GM21381 (cell line): Measurements from ENCODE around the gene ROCK2.
"Not testable (repeated sequence)": the region's sequence is repeated elsewhere in the genome, so short reads cannot be mapped to it uniquely, and the experiment has no call there.

ENCODE experiments used
- ATAC-seq: cut with Tn5 transposase; IDR thresholded peaks from one replicate; pipeline ENCODE4 v1.9.1; 2021; ENCODE audit warnings: mild to moderate bottlenecking, moderate library complexity; ENCODE audit not compliant: unreplicated experiment

The ROCK2 gene

DNA sequence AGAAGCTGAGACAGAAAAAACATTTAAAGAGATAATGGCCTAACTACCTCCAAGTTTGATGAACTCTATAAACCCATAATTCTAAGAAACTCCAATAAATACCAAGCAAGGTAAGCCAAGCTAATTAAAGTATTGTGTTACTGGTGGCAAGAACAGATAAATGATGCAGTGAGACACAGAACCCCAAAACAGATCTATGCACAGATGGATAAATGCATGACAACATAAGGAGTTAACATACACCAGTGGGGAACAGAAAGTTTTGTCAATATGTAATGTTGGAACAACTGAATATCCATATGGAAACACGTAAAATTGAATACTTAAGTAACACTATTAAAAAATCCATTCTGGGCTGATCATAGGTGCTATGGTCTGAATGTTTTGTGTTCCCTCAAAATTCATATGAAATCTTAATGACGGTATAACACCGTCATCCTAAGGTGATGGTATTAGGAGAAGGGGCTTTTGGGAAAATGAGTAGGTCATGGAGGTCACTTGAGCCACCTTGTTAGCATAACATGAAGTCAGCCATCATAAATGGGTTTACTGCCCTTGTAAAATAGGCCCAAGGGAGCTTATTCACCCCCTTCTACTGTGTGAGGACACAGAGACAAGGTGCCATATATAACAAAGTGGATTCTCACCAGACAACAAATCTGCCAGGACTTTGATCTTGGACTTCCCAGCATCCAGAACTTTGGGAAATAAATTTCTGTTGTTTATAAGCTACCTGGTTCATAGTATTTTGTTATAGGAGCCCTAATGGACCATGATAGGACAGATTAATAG is 102.8 kb downstream of the ROCK2 start:
- no peak for ATAC-seq

DNA sequence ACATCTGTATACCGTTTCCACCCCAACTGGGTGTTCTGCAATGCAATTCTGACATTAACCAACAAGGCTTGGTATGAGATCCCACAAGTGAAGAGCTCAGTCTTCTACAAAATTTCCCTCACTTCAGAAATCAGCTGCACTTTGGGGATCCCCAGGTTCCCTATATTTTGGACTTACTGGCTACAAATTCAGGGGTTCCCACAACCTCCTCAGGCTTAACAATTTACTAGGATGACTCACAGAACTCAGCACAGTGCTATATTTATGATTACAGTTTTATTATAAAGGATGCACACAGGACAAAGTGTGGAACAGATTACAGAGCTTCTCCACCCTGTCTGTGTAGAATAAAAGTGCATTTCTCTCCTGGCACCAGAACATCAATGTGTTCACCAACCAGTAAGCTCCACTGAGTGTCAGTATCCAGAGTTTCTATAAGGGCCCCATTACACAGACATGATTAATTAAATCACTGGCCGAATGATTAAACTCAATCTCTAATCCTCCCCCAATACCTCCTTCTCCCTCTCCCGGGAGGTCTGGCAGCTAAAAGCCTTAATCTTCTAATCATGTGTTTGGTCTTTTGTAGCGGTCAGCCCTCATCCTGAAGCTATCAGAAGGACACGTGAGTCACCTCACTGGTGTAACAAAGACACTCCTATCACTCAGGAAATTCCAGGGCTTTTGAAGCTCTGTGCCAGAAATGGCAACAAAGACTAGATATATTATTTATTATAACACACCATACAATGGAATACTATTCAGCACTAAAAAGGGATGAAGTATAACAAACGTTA is 104.6 kb downstream of the ROCK2 start:
- ATAC-seq: no peak

DNA sequence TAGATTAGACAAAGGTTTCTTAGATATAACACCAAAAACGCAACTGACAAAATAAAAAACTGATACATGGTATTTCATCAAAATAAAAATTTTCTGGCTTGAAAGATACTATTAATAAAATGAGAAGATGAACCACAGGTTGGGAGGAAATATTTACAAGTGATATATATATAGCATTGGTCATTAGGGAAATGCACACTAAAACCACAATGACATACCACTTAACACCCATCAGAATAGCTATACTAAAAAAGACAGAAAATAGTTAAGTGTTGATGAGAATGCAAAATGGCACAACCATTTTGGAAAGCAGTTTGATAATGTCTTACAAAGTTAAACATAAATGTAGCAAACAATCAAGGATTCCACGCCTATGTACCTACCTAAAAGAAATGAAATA is 105.3 kb downstream of the ROCK2 start:
- no peak for ATAC-seq

DNA sequence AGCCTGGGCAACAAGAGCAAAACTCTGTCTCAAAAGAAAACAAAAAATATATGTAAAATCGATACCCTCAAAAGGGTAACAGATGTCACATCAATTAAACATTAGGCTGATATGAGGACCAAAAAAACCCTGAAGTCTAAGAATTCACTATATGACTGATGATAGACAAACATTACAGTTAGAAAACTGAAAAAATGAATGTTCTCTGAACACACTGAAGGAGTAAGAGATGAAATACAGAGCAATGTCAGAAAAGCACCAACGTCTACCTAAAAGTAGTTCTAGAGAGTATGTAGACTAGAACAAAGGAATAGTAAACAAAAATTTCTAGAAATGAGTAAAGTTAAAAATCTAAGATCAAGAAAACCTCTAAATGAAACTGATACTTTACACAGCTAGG is 107.3 kb downstream of the ROCK2 start:
- no peak for ATAC-seq

DNA sequence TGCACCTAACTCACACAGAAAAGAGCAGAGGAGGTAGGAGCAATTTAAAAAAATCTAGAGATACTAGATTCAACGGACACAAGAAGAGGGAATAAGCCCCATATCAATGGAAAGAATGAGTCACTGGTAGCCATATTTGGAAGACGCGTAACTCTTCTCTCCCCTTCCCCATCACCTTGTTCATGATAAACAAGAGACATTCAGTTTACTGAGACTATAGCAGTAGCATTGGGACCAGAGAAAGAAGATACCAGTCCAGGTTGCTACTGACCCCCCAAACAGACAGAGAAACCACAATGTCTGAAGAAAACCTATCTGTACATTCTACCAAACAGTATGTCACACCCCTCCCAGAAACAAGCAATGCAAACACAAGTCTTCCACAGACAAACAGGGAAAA is 108.1 kb downstream of the ROCK2 start:
- no peak for ATAC-seq

DNA sequence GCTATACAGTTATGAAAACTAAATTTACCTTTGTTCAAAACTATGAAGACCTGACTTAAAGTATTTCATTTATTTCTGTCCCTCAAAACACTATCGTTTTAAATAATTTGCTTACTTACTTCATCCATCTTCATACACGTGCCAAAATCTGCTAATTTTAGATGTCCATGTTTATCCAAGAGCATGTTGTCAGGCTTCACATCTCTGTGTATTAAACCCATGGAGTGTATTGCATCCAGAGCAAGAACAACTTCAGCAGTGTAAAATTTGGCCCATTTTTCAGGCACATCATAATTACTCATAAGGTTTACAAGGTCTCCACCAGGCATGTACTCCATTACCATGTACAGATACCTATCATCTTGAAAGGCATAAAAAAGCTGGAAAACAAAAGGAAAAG is 108.9 kb downstream of the ROCK2 start:
- ATAC-seq: no peak

DNA sequence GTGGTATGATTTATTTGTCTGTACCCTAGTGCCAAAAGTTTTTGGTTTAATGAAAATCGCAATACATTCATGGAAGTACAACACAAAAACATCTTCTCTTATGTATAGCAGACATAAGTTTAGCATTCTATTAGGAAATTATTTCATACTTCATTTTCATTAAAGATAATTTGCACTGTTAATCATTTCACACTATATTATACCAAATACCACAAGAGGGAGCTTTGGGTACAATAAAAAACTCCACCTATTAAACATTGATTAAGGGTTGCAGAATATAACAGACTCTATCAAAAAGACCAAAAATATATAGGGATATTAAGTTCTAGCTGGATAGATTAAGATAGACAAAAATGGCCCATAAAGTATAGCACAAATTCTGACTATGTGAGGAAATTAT is 110.1 kb downstream of the ROCK2 start:
- ATAC-seq: no peak

DNA sequence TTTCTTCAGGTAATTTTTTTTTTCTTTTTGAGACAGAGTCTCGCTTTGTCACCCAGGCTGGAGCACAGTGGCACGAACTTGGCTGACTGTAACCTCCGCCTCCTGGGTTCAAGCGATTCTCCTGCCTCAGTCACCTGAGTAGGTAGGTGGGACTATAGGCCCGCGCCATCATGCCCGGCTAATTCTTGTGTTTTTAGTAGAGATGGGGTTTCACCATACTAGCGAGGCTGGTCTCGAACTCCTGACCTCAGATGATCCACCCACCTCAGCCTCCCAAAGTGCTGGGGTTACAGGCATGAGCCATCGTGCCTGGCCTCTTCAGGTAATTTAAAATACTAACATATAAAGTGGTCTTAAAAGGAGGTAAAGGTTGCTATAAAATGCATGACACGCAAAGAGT is 113.2 kb downstream of the ROCK2 start:
- not testable (repeated sequence) for ATAC-seq

DNA sequence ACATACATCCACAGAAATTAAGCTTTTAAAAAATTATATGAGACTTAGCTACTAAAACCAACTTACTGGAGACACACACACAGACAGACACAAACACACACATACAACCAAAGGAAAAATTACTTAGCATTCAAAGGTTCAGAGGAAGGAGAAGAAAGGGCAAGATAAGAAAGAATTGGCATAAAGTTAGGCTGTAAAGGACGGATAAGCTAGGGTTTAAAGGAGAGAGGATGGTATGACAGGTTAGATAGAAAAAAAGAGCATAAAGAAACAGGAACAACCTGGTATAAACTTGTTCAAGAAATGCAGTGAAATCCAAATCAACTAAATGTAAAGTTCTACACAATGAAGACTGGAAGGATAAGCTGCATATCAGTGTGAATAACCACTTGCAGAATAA is 115.7 kb downstream of the ROCK2 start:
- no peak for ATAC-seq

DNA sequence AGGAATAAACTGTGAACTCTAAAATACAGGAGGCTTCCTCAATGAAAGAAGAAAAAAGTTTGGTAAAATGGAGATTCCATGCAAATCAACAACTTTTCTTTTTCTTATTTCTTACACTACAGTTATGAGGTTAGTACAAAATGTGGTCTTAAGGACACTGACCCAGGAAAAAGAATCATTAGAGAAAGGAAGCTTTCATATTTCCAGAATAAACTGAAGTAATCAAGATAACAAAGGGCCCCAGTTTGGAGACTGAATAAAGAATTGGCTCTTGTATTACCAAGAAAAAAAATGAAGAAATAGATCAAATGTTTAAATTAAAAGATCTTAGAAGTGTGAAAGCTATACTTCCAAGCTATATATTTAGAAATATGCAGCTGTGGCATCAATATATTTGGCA is 116.8 kb downstream of the ROCK2 start:
- no peak for ATAC-seq

DNA sequence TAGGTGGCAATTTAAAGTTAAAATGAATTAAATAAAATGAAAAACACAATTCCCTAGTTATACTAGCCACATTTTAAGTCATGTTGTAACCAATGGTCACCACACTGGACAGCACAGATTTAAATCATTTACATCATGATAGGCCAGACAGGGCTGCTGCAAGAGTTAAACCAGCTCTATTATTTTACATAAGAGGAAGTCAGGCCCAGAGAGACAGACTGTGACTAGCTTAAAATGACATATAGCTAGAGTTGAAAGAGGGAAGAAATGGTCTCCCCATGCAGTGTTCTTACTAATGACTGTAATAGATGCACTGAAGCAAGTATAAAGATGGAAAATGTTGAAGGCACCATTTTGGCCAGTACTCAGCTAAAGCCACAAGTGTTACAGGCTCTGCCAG is 119.5 kb downstream of the ROCK2 start:
- no peak for ATAC-seq

DNA sequence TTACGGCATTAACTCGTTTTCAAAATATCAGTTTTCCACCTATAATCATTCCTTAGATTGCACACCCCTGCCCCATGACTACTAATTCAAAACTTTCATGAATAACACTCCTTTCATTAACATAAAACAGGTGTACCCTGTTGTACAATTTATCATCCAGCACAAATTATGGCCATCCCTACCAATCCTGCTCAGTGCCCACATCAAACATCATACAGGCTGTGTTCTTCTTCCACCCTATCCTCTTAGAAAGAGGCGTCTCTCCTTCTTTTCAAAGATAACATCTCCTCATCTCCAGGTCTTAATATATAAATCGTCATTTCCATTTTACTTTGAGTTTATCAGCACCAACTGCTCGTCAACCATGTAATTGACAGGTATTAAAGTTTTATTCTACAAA is 121.6 kb downstream of the ROCK2 start:
- ATAC-seq: no peak

DNA sequence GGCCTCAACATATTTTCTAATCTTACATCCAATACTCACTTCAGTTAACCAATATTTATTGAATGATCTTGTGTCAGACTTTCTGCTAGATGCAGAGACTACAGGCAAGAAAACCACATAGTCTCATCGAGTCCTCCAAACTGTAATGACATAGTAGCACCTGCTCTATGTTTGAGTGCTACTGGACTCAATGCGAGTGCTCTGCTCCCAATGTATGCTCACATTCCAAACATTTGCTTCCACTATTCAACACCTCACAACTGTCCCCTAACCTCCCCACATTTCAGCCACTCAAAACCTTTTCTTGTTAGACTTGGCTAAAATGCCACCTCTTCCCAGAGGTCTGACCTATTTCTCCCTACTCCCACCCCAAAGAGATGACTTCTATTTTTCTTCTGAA is 124.0 kb downstream of the ROCK2 start:
- no peak for ATAC-seq

DNA sequence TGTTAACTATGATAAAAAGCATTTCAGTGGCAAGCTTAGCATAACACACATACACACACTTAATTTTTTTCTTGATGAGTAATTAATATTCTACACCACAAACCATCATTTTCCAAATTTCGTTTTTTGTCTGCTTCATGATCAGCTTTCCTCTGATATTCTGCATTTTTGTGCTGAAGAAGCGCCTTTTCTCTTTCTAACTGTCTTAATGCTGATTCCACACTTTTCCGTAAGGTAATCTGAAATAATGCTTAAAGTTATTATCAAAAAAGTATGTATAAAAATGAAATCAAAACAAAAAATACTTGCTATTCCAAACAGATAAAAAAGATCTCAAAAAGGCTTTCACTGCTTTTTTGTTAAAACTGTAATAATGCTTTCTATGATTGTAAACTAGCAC is 129.0 kb downstream of the ROCK2 start:
- ATAC-seq: no peak

DNA sequence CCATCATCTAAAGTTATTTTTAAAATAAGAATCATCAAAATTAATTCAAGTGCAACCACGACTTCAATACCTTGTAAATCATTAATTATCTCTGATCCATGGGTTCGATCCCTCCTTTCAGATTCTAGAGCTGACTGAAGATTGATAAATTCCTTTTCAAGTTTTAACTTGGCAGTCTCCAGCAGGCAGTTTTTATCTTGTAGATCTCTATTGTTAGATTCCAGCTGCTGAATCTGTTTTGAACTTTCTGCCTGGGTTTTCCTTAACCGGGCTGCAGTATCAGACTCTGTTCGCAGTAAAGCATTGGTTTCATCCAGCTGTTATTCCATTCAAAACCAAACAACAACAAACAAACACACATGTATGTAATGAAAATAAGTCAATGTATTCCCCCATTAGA is 129.7 kb downstream of the ROCK2 start:
- ATAC-seq: no peak

DNA sequence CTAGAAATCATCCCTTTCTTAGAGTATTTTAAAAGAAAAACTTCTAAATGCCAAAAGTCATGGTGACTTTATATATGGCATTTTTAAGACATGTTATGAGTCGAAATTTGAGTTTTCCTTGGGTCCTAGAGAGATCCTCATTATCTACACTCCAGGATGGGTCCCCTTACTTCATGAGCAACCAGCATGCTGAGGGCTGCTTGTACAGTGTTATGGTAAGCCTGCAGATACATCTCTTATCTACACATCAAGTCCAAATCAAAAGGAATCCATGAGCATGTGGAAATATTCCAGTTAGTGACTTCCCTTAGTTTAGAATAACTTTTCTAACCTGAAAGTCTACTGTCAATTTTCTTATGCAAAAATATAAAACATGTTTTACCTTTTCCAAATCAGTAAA is 130.5 kb downstream of the ROCK2 start:
- no peak for ATAC-seq

DNA sequence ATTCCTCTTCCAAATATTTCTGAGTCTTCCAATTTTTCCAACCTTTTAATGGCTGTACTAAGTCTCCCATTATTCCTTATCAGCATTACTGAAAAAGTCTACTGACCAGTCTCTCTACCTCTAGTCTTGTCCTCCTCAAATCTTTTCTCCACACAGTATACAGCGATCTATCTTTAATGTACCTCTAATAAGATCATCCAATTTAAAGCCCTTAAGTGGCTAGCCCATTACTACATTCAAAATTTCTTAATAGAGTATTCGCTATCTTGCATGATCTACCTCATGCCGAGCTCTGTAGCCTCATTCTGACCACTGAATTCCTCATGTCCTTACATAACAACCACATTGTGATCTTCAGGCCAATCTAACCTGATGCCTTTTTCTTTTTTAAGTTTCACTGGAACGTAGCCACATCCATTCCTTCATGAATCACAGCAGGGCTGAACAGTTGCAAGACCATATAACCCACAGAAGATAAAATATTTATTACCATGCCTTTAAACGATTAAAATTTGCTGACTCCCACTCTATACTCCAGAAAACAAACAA is 131.3 kb downstream of the ROCK2 start:
- ATAC-seq: no peak

DNA sequence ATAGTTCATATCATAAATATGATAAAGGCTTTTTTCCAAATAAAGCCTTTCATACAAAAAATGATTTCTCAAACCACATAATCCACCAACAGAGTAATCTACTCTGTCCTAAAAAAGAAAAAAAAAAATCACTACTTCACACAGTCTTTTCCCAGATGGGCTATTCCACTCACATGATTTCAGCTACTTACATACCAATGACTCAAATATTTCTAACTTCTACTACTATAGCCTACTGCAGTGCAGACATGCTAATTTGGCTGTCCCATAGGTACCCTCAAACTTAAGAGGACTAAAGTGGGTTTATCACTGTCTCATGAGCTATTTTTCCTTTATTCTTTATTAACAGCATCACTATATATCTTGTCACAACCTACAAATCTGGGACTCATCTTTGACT is 131.8 kb downstream of the ROCK2 start:
- no peak for ATAC-seq

DNA sequence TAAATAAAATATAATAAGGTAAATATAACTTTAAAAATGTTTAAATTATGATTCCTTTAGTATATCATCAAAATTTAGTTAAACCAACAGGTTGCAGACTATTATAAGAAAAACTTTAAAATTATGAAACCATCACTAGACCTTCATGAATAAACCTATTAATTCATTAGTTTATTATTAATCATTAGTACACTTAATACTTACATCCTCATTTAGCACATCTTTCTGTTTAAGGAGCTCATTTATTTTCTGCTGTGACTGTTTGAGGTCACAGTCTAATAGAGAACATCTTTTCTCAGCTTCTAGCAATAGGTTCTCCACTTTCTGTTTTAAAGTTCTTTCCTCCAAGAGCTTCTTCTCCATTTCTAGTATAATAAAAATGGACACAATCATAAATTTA is 136.4 kb downstream of the ROCK2 start:
- ATAC-seq: no peak

DNA sequence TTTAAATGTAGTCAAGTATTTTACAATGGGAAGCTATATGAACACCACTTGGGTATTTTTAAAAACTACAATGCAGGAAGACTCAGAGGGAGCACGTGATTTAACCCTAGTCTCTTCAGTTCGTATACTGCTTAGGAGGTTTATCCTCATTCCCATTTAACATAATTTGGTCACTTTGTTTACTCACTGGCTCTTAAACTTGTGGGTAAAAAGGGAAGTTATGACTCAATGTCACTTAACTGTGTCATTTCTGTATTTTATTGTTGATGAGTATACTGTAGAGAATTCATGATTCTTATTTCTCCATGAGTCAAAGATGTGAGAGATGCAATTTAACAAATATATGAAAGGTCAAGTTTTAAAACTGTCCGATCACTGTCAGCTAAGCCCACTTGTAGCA is 141.0 kb downstream of the ROCK2 start:
- ATAC-seq: peak; percentile 75

DNA sequence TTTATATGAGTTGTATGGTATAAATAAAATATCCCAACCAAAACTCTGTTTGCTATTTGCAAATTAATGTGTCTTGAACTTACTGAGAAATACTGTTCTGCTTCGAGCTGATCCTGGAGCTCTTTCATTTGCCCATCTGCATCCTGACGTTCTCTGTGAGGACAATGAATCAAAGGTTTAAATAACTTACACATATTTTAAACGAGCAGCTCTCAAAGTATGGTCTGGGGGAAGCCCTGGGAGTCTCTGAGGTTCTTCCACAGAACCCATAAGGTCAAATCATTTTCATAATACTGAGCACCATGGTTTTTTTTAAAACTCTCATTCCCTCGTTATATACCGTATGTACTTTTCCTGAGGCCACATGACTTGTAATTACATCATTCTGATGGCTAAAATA is 142.5 kb downstream of the ROCK2 start:
- no peak for ATAC-seq

DNA sequence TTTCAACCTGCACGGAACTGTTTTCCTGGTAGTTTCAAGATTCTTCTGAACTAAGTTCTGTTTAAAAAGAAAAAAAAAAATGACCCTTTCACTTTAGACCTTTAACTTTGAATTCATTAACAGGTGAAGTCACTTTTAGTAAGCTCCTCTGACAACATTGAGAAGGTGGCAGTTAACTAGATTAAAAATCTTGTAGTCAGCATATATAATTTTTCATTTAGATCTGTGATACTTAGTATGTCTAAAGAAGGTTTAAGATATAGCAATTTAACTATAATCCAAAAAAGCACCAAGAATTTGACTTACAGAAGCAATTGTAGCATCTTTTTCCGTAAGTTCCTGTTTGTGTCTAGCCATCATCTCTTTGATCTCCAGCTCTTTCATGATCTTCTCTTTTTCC is 143.8 kb downstream of the ROCK2 start:
- ATAC-seq: no peak
